Stimulated activated CD4-positive, alpha-beta T cell treated with anti-CD3 and anti-CD28 coated beads, Interleukin-12 subunit alpha, Interleukin-12 subunit beta, amount 100 ng/mL, for 4 hours (primary cell): Measurements from ENCODE around the gene RAB3IL1.
A peak's percentile ranks its signal among the peaks of the same experiment; 100 is the strongest.

Experiments used
- DNase-seq: peaks from one replicate; pipeline ENCODE4 v3.0.0-alpha.2; 2020

RAB3IL1 gene

DNA sequence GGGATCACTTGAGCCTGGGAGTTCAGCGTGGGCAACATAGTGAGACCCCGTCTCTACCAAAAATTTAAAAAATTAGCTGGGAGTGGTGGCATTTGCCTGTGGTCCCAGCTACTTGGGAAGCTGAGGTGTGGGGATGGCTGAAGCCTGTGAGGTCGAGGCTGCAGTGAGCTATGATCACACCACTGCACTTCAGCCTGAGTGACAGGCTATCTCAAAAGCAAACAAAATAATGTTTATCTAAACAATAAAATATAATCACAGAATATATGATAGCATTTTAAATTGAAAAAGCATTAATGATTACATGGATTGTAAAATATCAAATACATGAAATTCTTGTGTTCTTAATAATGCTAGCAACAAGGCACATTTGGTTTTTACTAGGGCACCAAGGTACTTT lies 35.5 kb upstream of the RAB3IL1 start:
- DNase-seq: no peak

DNA sequence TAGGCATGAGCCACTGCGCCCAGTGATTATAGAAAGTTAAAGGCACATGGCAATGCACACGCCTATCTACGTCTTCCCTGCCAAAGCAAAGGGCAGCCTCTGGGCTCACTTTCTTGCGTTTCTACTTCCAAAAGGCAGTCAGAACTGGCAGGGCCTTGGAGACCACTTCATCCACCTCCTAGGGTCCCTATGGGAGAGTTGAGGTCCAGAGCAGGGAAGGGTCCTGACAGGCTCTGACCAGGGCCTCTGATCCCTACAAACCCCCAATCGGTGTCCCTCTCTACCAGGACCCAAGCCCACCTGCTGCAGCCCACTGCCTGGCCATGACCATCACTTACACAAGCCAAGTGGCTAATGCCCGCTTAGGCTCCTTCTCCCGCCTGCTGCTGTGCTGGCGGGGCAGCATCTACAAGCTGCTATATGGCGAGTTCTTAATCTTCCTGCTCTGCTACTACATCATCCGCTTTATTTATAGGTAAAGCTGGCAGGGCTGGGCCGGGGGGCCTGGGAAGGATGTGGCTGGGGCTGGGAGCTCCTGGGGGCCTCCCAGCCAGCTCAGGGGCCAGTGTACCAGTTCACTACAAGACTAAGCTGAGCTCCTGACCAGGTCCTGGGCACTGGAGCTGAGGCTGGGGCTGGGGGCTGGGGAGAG lies 34.2 kb upstream of the RAB3IL1 start:
- DNase-seq: no peak

GRCh38 chr11:61950035-61950547 lies 32.7 kb upstream of the RAB3IL1 start, which contains the start of gene BEST1:
BEST1 (plus strand) TSS chr11:61950351; CDS start chr11:61951807, 1,456 bp downstream.
- no peak for DNase-seq

GRCh38 chr11:61949169-61950034 lies 32.0 kb upstream of the RAB3IL1 start:
- no peak for DNase-seq

GRCh38 chr11:61948505-61948904 lies 31.1 kb upstream of the RAB3IL1 start:
- no peak for DNase-seq

- DNase-seq: peak; percentile 52
Observed at GRCh38 chr11:61947486-61948210, 30.3 kb upstream of the RAB3IL1 start.

GRCh38 chr11:61946894-61947293 lies 29.5 kb upstream of the RAB3IL1 start:
- no peak for DNase-seq

DNA sequence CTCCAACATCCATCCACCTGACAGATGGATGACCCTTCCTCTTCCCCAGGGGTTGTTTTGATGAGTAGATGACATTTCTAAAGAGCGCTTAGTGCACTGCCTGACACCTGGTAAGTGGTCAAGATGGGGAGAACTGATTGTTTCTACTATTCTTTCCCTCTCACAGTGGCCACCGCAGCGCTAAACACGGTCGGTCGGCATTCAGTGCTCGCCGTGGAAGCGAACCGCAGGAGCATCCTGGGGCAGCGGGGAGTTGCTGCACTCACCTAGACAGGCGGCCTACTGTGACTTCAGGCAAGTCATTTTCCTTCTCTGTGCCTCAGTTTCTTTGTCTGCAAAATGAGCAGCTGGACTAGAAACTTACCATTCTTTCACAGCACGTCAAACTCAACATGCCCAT lies 27.8 kb upstream of the RAB3IL1 start:
- DNase-seq: no peak

DNA sequence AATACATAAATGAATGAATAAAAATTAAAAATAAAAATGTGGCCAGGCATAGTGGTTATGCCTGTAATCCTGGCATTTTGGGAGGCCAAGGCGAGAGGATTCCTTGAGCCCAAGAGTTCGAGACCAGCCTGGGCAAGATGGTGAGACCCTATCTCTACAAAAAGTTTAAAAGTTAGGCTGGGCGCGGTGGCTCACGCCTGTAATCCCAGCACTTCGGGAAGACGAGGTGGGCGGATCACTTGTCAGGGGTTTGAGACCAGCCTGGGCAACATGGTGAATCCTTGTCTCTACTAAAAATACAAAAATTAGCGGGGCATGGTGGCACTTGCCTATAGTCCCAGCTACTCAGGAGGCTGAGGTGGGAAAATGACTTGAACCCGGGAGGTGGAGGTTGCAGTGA lies 23.1 kb upstream of the RAB3IL1 start:
- DNase-seq: no peak

- DNase-seq: no peak
Observed at GRCh38 chr11:61935861-61936260, 18.5 kb upstream of the RAB3IL1 start.

- no peak for DNase-seq
Observed at GRCh38 chr11:61930933-61931332, 13.6 kb upstream of the RAB3IL1 start.

DNA sequence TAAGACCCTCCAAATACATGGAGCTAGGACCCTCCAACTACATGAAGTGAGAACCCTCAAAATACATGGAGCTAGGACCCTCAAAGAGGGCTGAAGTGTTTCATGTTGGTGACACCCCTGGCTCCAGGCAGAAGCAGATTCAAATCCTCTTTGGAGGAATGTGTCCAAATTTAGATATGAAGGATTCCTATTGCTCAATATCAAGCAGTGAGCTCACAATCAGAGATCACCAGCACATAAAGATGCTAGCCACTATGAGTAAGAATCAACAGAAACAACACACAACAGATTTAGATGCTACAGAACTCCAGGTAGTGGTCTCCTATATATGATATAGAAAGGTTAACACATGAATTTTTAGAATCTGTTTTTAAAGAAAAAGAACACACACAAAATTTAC lies 11.2 kb upstream of the RAB3IL1 start:
- DNase-seq: no peak

DNA sequence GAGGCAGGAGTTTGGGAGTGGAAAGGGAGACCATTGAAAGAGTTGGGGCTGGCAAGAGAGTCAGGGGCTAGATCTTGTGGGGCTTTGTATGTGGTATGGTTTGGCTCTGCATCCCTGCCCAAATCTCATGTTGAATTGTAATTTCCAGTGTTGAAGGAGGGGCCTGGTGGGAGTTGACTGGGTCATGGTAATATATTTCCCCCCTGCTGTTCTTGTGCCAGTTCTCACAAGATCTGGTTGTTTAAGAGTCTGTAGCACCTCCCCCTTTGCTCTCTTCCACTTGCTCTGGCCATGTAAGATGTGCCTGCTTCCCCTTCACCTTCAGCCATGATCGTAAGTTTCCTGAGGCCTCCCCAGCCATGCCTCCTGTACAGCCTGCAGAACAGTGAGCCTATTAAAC lies 10.1 kb upstream of the RAB3IL1 start:
- no peak for DNase-seq

- no peak for DNase-seq
Observed at GRCh38 chr11:61926235-61926634, 8.9 kb upstream of the RAB3IL1 start.

- no peak for DNase-seq
Observed at GRCh38 chr11:61925736-61926135, 8.4 kb upstream of the RAB3IL1 start.

GRCh38 chr11:61924064-61924455 lies 6.7 kb upstream of the RAB3IL1 start:
- DNase-seq: no peak

DNA sequence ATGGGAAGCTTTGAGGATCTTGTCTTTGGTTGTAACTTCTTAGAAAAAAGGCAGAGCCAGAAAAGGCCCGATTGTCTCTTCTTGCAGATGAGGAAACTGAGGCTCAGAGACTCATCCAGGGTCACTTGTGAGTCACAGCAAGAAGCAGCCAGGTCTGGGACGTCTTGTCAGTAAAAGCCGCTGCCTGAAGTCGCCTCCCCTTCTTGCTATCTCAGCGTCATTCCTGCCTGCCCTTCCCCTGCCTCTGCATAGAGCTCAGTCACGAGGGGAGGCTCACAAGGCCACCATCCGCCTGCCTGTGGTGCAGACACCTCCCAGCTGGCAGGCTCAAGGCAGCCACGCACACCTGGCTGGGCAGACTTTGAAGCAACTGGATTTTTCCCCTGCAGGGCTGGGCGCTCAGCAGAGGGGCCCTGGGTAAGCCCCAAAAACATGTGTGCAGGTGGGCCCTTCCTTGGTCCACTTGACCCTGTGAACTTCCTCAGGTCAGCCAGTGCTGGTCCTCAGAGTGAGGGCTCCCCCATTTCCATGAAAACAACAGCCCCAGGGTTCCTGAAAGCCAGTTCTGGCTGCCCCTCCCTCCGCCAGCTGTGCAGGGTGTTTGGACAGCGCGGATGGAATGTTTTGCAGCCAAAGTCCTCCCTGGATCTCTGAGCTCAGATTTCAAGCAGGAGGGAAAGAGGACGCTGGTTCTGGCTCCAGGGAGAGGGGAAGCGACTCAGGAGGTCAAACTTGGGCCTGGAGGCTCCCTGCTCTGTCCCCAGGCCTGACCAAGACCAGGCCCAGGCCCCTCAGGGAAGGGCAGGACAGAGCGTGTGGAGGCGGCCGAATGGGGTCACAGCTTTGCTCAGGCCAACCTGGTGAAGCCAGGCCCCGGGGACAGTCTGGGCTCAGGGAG lies 6.0 kb upstream of the RAB3IL1 start:
- DNase-seq: no peak

DNA sequence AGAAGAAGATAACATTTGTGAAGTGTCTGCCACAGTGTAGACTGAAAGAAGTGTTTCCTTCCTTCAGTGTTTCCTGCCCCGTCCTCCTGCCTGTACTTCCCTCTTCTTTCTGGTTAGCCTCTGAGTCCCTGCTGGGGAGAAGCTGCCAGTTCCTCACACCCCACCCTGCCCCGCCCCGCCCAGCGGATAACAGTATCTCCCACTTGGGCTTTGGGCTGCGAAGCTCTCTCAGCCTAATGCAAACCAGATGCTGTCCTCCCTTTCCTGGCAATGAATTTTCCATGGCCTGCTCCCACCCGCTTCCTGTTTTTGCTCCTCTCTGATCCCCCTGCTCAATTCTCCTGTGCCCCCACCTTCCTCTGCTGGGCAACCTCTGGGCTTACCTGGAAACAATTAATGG lies 5.2 kb upstream of the RAB3IL1 start:
- DNase-seq: no peak

GRCh38 chr11:61921446-61921845 lies 4.1 kb upstream of the RAB3IL1 start:
- DNase-seq: no peak

GRCh38 chr11:61919705-61920631 lies 2.6 kb upstream of the RAB3IL1 start:
- DNase-seq: no peak
